D721Med (cell line): Measurements from ENCODE around the gene CYP27B1.

ENCODE experiments used
- DNase-seq: peaks from one replicate; pipeline ENCODE4 v3.0.0; 2011; ENCODE audit warnings: low spot score; ENCODE audit not compliant: insufficient read length
- FAIRE-seq: peaks from 2 replicates; lab custom pipeline; 2011; peaks lifted over from hg19 to GRCh38; lab: Jason Lieb, UNC
- TF ChIP-seq, protein P1 (sequence below): IDR thresholded peaks from 2 replicates; pipeline ENCODE4 v1.5.1; 2012; ENCODE audit warnings: mild to moderate bottlenecking, control low read depth; ENCODE audit not compliant: insufficient read depth; ENCODE audit errors: missing control alignments

Gene CYP27B1, protein sequence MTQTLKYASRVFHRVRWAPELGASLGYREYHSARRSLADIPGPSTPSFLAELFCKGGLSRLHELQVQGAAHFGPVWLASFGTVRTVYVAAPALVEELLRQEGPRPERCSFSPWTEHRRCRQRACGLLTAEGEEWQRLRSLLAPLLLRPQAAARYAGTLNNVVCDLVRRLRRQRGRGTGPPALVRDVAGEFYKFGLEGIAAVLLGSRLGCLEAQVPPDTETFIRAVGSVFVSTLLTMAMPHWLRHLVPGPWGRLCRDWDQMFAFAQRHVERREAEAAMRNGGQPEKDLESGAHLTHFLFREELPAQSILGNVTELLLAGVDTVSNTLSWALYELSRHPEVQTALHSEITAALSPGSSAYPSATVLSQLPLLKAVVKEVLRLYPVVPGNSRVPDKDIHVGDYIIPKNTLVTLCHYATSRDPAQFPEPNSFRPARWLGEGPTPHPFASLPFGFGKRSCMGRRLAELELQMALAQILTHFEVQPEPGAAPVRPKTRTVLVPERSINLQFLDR

DNA sequence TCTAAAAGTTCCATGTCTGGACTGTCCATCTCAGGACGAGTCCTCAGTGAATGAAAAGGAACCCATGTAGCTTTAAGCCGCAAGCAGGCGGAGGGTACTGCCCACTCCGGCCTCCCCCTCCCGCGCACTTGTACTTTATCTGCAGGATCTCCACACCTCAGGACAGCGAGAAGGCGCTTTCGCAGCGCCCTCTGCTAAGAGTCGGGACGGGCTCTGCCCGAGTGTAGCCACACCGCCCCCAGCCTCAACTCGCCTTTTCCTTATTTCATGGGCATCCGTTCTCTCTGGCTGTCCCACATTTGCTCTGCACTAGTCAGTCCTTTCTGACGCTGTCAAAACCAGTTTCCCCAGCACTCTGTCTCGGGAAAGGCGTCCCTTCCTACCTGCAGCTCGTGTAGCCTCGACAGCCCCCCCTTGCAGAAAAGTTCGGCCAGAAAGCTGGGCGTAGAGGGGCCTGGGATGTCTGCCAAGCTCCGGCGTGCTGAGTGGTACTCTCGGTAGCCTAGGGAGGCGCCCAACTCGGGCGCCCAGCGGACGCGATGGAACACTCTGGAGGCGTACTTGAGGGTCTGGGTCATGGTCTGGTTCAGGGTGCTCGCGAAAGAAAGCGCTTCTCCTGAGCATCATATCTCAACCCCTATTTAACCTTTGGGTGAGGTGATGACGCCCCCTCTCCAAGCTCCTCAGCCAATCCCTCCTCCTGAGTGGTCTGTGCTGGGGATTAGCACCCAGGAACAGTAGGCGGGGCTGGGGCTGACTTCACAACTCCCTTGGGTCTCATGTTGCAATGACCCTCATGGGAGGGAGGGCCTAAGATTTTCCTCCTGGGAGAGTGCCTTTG, at the start of gene CYP27B1:
TSS of gene CYP27B1 (minus strand) at position 615 of the 841 bp plus-strand sequence. CDS start at position 578, 37 bp downstream.
- TF ChIP-seq, protein P1, sequence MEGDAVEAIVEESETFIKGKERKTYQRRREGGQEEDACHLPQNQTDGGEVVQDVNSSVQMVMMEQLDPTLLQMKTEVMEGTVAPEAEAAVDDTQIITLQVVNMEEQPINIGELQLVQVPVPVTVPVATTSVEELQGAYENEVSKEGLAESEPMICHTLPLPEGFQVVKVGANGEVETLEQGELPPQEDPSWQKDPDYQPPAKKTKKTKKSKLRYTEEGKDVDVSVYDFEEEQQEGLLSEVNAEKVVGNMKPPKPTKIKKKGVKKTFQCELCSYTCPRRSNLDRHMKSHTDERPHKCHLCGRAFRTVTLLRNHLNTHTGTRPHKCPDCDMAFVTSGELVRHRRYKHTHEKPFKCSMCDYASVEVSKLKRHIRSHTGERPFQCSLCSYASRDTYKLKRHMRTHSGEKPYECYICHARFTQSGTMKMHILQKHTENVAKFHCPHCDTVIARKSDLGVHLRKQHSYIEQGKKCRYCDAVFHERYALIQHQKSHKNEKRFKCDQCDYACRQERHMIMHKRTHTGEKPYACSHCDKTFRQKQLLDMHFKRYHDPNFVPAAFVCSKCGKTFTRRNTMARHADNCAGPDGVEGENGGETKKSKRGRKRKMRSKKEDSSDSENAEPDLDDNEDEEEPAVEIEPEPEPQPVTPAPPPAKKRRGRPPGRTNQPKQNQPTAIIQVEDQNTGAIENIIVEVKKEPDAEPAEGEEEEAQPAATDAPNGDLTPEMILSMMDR: no peak
- FAIRE-seq: peak; percentile 38
- peak; percentile 78 for DNase-seq

DNA sequence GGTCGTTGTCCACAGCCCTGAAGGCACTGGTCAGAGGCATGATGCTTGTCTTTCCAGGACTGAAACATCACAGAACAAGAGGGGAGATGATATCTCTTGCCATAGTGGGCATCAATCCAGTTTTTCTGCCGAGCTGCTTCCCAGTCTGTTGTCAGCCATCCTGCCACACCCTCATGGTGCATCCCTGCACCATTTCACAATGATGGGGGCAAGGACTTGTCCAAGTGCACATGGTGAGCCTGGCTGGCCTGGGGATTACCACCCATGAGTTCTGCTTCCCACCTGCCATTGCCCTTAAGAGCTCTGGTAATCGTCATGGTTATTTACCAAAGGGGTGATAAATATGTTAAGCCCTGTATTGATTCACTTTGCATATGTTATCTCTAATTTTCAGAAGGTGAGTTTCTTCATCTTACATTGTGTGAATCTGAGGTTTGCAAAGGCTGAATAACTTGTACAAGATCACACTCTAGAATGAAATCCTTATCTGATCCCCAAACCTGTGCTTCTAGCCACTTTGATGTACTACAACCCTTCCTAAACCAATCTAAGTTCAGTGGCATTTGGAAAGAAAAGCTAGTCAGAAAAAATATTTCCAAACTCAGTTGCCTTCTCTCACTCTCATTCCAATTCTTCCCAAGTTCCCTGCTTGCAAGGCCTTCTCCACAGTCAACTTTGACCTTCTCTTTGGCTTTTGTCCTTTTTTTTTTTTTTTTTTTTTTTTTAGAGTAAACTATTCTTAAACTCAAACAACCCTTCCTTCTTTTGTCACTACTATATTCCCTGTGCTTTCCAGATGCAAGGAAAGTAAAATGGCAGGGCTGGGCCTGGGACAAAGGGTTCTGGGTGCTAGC, 49.4 kb upstream of the CYP27B1 start:
- DNase-seq (no peak), FAIRE-seq (no peak)
- TF ChIP-seq, protein P1: no peak

DNA sequence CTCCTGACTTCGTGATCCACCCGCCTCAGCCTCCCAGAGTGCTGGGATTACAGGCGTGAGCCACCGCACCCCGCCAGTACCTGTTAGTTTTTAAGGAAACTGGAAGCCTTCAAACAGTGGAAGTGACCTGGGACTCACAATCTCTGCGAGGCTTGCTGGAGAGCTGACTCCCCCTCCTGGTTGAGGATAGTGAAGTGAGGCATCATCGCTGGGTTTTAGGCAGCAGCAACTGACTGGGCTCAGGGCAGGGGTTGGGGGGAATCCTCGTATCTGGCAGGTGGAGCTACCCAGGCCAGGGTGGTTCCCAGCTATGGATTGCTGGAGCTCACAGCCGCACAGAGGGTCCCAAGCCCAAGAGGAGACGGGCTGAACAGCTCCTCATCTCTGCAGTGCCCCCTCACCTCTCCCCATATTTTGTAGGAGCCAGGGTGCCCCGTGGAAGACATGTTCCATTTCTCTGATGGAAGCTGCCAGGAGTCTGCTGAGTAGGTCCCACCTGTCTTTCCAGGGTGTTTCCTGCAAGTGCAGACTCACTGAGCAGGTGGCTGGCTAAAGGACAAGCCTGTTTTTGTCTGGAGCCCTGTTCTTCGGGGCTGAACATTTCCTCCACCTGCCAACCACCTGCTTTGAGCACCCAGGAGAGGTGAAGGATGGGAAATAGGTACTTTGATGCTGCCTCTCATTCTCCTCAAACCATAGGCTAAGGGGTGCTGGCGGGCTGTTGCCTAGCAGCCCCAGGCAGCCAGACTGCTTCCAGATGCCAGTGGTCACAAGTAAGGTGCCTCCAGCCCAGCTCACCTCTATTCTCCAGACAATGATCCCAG, 48.5 kb upstream of the CYP27B1 start:
- TF ChIP-seq, protein P1: peak; percentile 19
- DNase-seq: no peak
- no peak for FAIRE-seq

DNA sequence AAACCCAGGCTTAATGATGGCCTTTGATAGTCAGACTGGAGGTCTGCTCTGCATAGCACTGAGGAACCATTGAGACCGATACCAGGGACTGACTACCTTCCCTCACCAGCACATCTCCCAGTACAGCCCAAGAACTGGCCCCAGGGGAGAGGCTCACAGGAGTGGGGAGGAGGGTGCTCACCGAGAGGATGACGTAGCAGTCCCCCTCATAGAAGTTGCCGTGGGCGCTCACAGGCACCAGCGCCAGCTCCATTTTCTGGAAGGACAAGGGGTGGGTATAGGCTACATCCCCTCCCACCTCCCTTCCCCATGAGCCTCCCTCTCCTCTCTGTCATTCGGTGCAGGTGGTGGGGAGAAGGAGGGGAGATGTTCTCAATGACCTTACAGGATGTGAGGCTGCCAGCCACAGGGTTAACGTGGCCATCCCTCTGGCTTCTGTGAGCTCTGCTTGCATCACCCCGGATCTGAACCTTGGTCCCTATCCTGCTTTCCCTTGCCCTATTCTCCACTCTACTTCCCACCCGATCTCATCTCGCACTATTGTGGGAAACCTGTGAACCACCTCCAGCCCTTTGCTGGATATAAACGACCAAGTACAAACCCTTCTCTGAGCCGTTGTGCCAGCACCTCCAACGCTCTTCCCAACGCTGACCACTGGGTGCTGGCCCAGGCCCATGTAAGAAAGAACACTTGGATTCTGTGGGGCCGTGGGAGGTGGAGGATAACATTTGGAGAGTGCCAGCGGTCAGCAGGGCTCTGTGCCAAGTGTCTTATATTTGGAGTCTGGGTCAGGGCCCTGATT, 47.3 kb upstream of the CYP27B1 start:
- FAIRE-seq (no peak), DNase-seq (no peak)
- TF ChIP-seq, protein P1: no peak

DNA sequence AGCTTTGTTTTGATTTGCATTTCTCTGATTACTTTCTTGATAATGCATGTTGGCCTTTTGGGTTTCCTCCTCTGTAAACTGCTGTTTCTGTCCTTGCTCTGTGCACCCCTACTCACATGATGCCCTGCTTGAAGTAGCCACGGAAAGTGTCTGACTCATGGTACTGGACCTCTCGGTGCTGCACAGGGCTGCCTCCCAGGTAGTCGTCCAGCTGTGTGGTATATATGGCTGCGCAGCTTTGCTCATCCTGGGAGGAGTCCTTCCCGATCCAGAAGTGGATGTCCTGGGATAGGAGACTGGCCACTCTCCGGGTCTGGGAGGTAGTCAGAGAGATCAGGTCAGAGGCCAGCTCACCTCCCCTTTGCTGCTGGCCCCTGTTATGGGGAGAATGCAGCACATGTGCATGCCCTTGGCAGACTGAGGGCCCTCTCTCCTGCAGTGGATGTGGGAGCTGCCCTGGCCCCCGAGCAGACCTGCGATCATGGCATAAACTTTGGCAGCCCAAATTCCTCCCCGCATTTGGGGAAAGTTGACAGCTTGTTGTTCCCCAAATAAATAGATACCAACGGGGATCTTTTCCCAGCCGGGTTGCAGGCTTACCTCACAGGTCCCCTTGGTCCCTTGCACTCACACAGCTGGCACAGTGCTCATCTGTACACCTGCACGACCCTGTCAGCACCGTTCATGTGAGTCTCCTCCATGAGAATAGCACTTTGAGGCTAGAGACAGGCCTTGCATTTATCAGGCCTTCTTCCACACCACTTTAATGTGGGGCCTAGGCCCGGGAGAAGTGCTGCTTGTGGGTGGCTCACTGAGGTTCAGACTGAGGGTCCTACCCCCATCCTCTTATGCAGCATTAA, 46.5 kb upstream of the CYP27B1 start:
- TF ChIP-seq, protein P1: no peak
- FAIRE-seq (no peak), DNase-seq (no peak)
